Vagina (tissue), 2 donors: Measurements from ENCODE around the gene SPATA33.

ENCODE experiments used
- POLR2A ChIP-seq, 2 donors: fragments of 450-650 bp; IDR thresholded peaks; one replicate each; pipeline ENCODE4 v1.6.1; 2017; ENCODE audit warnings: antibody characterized with exemption in 2 of 2, mild to moderate bottlenecking in 2 of 2, moderate library complexity in 2 of 2
- POLR2AphosphoS5 ChIP-seq, 2 donors: sonication (generic); formaldehyde crosslinking; IDR thresholded peaks; one replicate each; pipeline ENCODE4 v1.9.0; 2017; ENCODE audit warnings: antibody characterized with exemption in 2 of 2, mild to moderate bottlenecking in 2 of 2, low read depth in 1 of 2; ENCODE audit not compliant: insufficient read depth in 1 of 2
- TF ChIP-seq, protein P1 (sequence below), 3 experiments: fragments of 450-650 bp in 2 of 3; fragments of 200-600 bp in 1 of 3; sonication (generic) in 1 of 3; IDR thresholded peaks; one replicate each; pipeline ENCODE4 v1.5.1; 2017 to 2019; ENCODE audit warnings: antibody characterized with exemption in 3 of 3, mild to moderate bottlenecking in 2 of 3, moderate library complexity in 2 of 3

DNA sequence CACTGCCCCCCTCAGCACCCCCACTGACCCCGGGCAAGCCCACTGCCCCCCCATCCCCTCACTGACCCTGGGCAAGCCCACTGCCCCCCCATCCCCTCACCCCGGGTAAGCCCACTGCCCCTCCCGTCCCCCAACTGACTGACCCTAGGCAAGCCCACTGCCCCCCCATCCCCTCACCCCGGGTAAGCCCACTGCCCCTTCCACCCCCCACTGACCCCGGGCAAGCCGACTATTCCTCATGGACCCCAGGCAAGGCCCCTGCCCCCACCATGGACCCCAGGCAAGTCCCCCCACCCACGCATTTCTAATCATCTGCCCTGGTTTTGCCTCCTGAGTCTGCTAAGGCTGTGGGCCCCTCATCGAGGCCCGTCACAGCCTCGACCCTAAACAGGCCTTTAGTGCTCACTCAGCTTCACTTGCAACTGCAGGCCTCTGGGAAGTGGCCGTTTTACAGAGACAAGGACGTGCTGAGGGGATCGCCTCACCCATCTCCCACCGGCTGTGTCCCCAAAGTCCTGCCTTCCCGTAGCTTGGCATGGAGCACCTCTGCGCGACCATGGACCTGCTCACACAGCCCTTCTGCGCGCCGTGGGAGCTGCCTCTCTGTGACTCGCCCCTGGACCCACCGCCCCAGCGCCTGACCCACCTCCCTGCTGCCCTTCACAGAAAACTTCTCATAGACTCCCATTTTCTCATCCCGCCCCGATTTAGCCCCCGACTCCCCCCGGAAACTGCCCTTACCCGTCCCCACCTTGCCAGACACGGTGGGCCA lies 59.5 kb downstream of the SPATA33 start:
- TF ChIP-seq, protein P1, sequence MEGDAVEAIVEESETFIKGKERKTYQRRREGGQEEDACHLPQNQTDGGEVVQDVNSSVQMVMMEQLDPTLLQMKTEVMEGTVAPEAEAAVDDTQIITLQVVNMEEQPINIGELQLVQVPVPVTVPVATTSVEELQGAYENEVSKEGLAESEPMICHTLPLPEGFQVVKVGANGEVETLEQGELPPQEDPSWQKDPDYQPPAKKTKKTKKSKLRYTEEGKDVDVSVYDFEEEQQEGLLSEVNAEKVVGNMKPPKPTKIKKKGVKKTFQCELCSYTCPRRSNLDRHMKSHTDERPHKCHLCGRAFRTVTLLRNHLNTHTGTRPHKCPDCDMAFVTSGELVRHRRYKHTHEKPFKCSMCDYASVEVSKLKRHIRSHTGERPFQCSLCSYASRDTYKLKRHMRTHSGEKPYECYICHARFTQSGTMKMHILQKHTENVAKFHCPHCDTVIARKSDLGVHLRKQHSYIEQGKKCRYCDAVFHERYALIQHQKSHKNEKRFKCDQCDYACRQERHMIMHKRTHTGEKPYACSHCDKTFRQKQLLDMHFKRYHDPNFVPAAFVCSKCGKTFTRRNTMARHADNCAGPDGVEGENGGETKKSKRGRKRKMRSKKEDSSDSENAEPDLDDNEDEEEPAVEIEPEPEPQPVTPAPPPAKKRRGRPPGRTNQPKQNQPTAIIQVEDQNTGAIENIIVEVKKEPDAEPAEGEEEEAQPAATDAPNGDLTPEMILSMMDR (IDR thresholded peaks at IDR 0.05) = no peak
- no peak for TF ChIP-seq POLR2A (IDR thresholded peaks at IDR 0.05)
- TF ChIP-seq POLR2AphosphoS5 (IDR thresholded peaks at IDR 0.05; ENCODE audit: insufficient read depth in 1 of 2, low read depth in 1 of 2) = no peak
